Midbrain (tissue), 1 donor: Measurements from ENCODE around the gene RNF43.

Source experiments
- DNase-seq: peaks from one replicate; lab custom pipeline; 2025; lab: John Stamatoyannopoulos, UW

Gene RNF43

GRCh38 chr17:58381124-58382035 lies 36.0 kb downstream of the RNF43 start:
- no peak for DNase-seq

GRCh38 chr17:58380207-58381123 lies 36.9 kb downstream of the RNF43 start:
- DNase-seq, result no peak

- no peak for DNase-seq
Observed at GRCh38 chr17:58379511-58379824, 37.9 kb downstream of the RNF43 start.

DNA sequence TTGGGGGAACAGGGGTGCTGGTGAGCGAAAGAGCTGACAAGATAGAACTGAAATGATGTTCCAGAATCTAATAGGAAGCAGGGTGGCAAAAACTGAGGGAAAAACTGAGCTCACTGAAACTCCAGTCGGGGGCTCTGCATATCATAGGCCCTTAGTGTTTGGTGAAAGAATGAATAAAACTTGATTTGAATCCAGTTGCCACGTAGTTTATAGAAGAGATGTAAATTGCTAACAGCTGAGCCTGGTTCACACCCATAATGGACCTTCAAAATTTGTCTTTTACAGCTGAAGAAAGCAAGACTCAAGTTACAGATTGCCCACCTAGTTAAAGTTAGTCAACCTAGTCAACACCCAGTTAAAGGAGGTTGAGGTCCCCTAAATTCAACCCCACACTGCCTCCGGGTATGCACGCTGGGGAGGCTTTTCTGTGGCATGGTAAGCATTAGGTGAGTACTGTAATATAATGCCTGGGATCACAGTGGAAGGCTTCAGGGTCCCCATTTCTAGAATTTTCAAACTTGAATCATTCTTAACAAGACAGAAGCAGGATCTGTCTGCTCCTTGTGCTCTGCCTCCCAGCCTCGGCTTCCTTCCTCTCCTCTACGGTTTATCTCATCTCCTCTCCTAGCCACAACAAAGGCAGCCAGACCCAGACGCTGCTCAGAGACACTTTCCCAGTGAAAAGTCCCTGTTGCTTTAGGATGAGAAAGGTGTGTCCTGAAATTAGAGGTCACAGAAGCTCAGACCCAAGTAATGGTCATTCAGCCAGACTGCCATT lies 38.4 kb downstream of the RNF43 start:
- no peak for DNase-seq

- no peak for DNase-seq
Observed at GRCh38 chr17:58377661-58378060, 39.7 kb downstream of the RNF43 start.

DNA sequence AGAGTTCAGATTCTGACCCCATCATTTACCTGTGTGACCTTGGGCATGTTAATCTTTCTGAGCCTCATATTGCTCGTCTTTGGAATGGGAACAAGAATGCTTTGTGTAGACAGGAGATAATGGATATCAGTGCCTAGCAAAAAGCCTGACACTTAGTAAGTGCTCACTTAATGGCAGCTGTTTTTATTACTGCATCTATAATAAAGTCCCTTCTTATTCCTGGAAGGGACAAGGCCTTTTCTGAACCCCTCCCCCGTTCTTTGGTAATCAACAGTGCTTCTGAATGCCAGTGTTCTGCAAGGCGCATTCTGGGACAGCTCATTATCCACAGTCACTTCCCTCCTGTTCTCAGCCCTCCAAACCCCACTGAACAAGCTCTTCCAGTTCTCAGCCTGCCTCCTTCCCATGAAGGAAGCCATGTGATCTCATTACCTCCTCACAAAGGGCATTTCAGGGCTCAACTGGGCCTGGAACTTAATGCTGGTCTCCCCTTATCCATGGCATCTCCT lies 40.2 kb downstream of the RNF43 start:
- DNase-seq, result no peak

- DNase-seq, result no peak
Observed at GRCh38 chr17:58376472-58377000, 40.8 kb downstream of the RNF43 start.

GRCh38 chr17:58375811-58376210 lies 41.5 kb downstream of the RNF43 start:
- no peak for DNase-seq

DNA sequence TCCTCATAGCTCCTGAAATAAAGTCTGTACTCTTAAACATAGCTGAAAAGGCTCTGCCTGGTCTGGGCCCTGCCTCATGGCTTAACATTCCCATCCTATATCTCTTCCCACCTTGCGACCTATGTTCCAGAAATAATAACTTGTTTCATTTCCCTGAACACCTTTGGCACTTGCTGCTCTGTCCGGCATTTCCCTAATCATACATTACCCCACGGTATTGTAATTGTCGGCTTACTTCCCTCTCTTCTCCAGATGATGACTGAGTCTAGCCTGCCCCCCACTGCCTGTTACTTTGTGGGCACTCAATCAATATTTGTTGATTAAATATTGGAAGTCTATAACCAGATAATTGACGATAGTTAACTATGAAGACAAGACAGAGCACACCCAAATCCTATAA lies 42.1 kb downstream of the RNF43 start:
- no peak for DNase-seq

- no peak for DNase-seq
Observed at GRCh38 chr17:58373923-58374322, 43.4 kb downstream of the RNF43 start.

DNA sequence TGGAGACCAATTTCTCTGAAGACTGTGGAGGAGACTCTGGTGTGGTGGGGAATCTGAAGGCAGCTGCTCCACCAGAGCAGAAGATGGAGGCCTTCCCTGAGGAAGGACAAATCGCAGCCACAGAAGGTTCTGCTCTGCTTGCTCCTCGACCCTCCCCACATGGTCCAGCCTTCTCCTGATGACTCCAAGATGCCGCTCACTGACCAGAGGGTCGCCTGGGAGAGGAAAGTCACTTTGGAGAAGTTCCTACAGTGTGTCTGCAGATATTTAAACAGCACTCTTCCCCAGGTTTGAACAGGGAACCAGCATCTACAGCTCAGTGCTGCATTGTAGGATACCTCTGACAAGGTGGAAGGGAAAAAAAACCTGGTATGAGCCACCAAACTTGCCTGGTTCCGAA lies 44.3 kb downstream of the RNF43 start:
- DNase-seq, result no peak

- DNase-seq, result no peak
Observed at GRCh38 chr17:58371300-58371950, 45.9 kb downstream of the RNF43 start.

DNA sequence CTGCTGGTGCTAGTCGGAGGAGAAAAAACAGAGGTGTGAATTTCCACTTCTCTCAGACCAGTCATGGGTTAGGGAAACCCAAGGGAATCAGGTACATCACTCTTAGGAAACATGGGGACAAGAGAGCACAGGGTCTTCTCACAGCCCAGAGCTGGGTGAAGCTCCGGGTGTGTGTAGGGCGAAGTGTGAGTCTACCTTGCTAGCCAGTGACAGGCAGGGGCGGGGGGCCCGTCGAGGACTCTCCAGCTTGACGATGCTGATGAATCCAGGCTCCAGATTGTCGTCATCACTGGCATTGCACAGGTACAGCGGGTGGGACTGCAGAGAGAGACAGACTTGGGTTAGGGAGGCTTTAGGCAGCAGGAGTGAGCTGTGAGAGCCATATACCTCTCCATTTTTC lies 46.6 kb downstream of the RNF43 start:
- DNase-seq, result no peak

GRCh38 chr17:58370309-58370708 lies 47.0 kb downstream of the RNF43 start:
- no peak for DNase-seq

GRCh38 chr17:58369214-58370031 lies 47.9 kb downstream of the RNF43 start:
- DNase-seq, result no peak

DNA sequence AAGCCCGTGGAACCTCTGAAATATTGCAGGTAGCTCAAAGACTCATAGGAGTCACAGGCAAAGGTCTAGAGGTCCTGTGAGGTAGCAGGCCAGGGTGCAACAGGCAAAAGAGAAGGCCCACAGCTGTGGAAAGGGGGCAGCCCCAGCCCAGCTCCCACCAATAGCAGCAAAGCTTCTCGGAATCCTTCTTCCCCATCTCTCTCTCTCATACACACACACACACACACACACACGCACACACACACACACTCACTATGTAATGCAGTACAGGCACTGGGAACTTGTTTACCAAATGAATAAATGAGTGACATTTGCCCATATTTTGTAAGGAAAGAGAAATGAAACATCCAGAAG lies 48.5 kb downstream of the RNF43 start:
- no peak for DNase-seq
